ENCODE results near the gene ABO.

The ABO gene

DNA sequence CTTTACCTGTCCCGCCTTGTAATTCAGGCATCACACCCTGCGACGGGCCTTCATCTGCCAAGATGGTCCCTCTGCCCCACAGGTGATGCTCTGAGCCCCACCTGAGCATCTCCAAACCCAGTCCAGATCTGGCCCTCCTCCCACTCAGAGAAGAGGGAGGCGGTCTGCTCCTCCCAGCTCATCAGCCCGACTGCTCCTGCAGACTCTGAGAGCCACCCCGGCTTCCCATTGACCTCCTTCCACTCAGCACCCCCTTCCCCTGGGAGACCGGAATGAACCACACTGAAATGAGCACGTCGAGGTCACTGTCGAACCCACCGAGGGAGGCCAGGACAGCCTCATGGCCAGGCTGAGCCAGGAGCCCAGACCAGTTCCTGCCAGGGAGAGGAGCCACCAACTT is 12.8 kb downstream of the ABO start:
- H3K9ac ChIP-seq (ENCODE audit: low read depth, low read length): no peak overlapping the region
- peaks cover 6% of the 10 kb centered on the region for H3K4me1 ChIP-seq (ENCODE audit: insufficient read depth, low read length)
- H3K36me3 ChIP-seq (ENCODE audit: insufficient read depth, low read length): no peaks in the 10 kb centered on the region
- H3K9me3 ChIP-seq (ENCODE audit: control insufficient read depth, insufficient read depth, low read length): no peaks in the 10 kb centered on the region; the same call in 1 of the 2 replicates

DNA sequence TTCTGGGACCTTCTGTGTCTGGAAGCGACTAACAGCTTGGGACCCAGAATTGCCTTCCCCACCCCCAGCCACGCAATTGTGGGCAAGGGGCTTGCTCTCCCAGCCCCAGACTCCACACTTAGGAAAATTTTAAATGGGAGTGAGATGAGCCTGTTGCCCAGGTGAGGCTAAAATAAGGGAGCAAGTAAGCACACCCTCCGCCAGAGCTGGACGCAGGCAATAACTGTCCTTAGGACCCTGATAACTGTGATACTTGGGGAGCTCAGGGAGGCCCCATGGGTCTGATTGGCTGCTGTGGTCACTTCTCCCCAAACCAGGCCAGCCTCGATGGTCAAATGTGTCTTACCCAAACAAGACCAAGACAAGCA is 13.3 kb downstream of the ABO start:
- H3K4me1 ChIP-seq (ENCODE audit: insufficient read depth, low read length): peaks cover 6% of the 10 kb centered on the region

DNA sequence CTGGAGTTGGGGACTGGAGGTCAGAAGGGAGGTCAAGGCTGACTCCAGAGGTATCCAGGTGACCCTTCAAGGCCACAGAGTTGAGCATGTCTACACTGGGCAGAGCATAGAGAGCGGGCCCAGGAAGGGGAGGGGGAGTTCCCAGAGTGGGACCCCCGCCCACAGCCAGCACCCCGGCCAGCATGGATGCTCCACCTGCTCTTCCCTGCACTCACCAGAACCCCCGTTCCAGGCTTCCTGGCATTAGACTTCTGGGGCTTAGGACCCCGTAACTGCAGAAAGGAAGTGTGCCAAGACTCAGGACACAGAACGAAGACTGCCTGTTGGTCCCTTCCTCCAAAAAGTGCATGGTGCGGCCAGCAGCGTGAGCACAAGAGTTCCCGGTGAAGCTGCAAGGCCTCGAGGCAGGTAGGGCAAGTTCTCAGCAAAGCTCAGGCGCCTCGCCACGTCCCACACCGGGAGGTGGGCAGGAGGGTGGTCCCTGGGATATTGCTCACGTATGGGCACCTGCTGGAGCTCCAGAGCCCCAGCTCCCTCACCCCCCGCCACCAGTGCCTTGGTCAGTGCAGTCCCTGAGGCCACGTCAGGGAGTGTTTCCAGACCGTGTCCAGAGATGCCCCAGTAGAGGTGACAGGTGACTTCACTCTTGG is 13.8 kb downstream of the ABO start:
- Histone ChIP-seq H3K9me3 (ENCODE audit: control insufficient read depth, insufficient read depth, low read length) (no peaks in the 10 kb centered on the region), H3K4me1 (ENCODE audit: insufficient read depth, low read length) (peaks cover 6% of the 10 kb centered on the region)

More for the DNA sequence above, 13.3 kb downstream of the ABO start:
- Histone ChIP-seq H3K9ac (ENCODE audit: low read depth, low read length) (no peak overlapping the region), H3K36me3 (ENCODE audit: insufficient read depth, low read length) (no peaks in the 10 kb centered on the region), H3K9me3 (ENCODE audit: control insufficient read depth, insufficient read depth, low read length) (no peaks in the 10 kb centered on the region)

DNA sequence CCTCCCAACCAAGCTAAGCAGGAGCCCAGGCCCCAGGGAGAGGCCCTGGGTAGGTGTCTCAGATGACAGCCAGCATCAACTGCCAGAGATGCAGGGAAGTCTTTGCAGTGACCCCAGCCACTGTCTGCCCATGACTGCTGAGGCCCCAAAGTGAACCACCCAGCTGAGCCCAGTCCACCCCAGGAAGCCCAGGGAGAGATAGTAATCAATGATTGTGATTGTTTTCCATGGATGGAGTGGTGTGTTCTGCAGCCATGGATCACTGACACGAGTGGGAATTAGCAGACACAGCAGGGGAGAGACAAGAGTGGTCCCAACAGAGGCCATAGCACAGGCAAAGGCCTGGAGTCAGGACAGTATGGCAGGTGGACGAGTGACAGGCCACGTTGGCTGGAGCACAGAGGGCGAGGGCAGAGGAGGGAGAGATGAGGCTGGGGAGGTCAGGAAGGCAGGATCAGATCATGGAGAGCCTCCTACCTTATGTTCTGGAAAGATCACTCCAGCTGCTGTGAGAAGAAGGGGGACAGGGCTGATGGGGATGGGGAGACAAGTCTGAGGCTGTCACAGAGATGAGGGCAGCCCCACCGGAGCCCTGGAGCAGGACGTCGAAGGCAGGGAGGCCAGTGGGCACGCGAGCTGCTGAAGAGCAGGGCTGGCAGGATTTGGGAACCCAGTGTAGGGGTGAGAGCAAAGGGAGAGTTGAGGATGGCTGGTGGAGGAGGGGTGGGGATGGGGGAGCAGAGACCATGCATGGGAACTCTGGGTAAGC is 14.5 kb downstream of the ABO start:
- Histone ChIP-seq H3K36me3 (ENCODE audit: insufficient read depth, low read length) (no peaks in the 10 kb centered on the region), H3K4me1 (ENCODE audit: insufficient read depth, low read length) (peaks cover 6% of the 10 kb centered on the region), H3K9ac (ENCODE audit: low read depth, low read length) (no peak overlapping the region), H3K9me3 (ENCODE audit: control insufficient read depth, insufficient read depth, low read length) (no peaks in the 10 kb centered on the region)

More for the DNA sequence above, 13.8 kb downstream of the ABO start:
- no peak overlapping the region for H3K9ac ChIP-seq (ENCODE audit: low read depth, low read length)
- H3K36me3 ChIP-seq (ENCODE audit: insufficient read depth, low read length): no peaks in the 10 kb centered on the region

DNA sequence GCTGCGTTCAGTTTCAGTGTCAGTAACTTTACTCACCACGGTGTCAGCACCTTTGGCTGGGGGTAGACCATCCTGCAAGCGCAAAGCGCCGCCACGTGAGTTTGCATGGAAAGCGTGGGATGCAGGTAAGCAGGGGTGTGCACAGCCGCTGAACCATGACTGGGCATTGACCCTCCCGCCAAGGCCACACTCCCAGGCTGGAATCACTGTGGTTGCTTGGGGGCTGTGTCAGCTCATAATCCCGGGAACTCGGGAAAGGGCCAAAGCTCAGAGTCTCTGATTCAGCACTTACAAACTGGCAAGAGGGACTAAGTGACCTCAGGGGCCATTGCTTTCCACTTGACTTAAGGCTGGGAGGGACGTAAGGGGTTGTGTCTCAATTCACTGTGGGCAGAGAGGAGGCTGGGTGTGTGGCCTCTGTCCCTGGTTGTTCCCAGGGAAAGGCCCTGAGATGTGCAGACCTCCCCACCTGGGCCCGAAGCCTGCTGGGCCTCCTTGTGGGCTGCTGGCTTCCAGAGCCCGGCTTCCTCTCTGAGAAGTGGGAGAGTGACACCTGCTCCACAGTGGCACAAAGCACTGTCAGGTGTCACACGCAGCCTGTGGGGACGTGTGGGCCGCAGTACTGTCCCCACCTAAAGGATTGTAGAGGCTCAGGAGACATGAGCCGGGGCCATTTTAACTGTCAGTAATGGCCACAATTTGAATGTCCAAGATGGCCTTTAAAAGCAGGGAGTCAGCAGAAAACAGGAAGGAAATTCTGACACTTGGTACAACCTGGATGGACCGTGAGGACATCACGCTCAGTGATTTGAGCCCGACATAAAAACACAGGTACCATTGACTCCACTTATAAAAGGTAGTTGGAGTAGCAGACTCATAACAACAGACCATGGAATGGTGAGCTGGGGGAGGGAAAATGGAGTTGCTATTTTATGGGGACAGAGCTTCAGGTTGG is 16.7 kb downstream of the ABO start:
- no peaks in the 10 kb centered on the region for H3K36me3 ChIP-seq (ENCODE audit: insufficient read depth, low read length)
- peaks cover 6% of the 10 kb centered on the region for H3K4me1 ChIP-seq (ENCODE audit: insufficient read depth, low read length)
- no peak overlapping the region for H3K9ac ChIP-seq (ENCODE audit: low read depth, low read length)
- no peaks in the 10 kb centered on the region for H3K9me3 ChIP-seq (ENCODE audit: control insufficient read depth, insufficient read depth, low read length)

DNA sequence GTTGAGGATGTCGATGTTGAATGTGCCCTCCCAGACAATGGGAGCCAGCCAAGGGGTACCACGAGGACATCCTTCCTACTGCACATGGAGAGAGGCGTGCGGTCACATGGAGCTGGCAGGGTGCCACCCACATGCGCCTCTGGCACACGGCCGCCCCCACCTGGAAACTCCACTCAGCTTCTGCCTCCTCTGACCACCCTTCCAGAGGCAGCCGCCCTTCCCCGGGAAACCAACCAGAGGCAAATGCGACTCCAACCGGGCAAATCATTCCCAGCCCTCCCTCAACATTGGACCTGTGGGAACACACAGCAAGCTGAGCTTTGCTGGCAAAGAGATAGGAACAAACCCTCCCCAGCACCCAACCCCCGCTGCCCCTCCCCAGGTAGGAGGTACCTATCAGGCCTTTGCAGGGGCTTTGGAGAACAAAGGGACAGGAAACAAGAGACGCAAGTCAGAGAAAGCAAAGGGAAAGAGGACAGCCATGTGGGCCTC is 17.5 kb downstream of the ABO start:
- Histone ChIP-seq H3K9me3 (ENCODE audit: control insufficient read depth, insufficient read depth, low read length) (no peaks in the 10 kb centered on the region), H3K4me1 (ENCODE audit: insufficient read depth, low read length) (peaks cover 6% of the 10 kb centered on the region), H3K9ac (ENCODE audit: low read depth, low read length) (no peak overlapping the region), H3K36me3 (ENCODE audit: insufficient read depth, low read length) (no peaks in the 10 kb centered on the region)

DNA sequence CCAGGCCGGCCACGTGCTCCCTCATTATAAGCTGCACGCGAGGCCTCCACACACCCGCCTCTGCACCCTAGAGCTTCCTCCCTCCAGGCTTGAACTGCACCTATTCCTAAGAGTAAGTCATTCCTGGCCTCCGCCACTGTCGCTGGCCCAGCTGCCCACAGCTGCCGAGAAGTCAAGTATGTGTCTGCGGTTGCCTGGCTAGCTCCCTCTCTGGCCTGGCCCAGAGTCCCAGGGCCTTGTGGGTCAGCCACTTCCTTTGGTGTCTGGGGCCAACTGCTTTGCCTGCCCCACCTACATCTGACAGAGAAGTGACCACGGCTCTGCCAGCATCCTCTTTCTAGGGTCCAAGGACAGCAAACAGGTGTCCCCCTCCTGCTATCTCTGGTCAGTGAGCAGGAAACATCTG is 18.3 kb downstream of the ABO start:
- Histone ChIP-seq H3K36me3 (ENCODE audit: insufficient read depth, low read length) (no peaks in the 10 kb centered on the region), H3K4me1 (ENCODE audit: insufficient read depth, low read length) (peaks cover 6% of the 10 kb centered on the region), H3K9ac (ENCODE audit: low read depth, low read length) (no peak overlapping the region), H3K9me3 (ENCODE audit: control insufficient read depth, insufficient read depth, low read length) (no peaks in the 10 kb centered on the region)

DNA sequence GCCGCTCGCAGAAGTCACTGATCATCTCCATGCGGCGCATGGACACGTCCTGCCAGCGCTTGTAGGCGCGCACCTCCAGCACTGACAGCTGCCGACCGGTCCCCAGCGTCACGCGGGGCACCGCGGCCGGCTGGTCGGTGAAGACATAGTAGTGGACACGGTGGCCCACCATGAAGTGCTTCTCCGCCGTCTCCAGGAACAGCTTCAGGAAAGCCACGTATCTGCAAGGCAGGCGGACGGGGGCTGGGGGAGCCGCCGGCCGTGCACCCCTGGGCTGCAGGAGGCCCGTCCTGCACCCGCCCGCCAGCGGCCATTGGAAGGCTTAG is 18.9 kb downstream of the ABO start:
- no peaks in the 10 kb centered on the region for H3K9me3 ChIP-seq (ENCODE audit: control insufficient read depth, insufficient read depth, low read length)
- H3K9ac ChIP-seq (ENCODE audit: low read depth, low read length): no peak overlapping the region
- H3K36me3 ChIP-seq (ENCODE audit: insufficient read depth, low read length): no peaks in the 10 kb centered on the region
- H3K4me1 ChIP-seq (ENCODE audit: insufficient read depth, low read length): peaks cover 6% of the 10 kb centered on the region

DNA sequence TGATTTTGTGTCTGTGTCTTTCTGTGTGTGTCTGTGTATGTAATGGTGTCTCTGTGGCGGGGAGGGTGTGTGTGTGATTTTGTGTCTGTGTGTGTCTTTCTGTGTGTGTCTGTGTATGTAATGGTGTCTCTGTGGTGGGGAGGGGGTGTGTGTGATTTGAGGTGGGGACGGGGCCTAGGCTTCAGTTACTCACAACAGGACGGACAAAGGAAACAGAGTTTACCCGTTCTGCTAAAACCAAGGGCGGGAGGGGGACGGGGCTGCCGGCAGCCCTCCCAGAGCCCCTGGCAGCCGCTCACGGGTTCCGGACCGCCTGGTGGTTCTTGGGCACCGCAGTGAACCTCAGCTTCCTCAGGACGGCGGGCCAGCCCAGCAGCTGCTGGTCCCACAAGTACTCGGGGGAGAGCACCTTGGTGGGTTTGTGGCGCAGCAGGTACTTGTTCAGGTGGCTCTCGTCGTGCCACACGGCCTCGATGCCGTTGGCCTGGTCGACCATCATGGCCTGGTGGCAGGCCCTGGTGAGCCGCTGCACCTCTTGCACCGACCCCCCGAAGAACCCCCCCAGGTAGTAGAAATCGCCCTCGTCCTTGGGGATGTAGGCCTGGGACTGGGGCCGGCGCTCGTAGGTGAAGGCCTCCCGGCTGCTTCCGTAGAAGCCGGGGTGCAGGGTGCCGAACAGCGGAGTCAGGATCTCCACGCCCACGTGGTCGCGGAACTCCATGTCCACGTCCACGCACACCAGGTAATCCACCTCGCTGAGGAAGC is 19.4 kb downstream of the ABO start:
- no peak overlapping the region for H3K9ac ChIP-seq (ENCODE audit: low read depth, low read length)
- no peaks in the 10 kb centered on the region for H3K36me3 ChIP-seq (ENCODE audit: insufficient read depth, low read length)
- no peaks in the 10 kb centered on the region for H3K9me3 ChIP-seq (ENCODE audit: control insufficient read depth, insufficient read depth, low read length)
- H3K4me1 ChIP-seq (ENCODE audit: insufficient read depth, low read length): peaks cover 6% of the 10 kb centered on the region

DNA sequence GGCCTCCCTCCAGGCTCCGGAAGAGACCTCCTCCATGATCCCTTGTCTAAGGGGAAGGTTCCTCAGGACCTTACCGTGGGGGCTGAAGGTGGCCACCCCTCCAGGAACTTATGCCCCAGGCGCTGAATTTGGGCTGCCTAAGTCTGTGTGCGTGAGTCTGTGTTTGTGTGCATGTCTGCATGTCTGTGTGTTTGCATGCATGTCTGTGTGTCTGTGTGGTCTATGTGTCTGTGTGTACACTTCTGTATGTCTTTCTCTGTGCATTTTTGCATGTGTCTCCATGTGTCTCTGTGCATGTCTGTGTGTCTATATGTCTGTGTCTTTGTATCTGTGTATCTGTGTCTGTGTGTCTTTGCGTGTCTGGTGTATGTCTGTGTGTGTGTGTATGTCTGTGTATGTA is 20.5 kb downstream of the ABO start:
- H3K9me3 ChIP-seq (ENCODE audit: control insufficient read depth, insufficient read depth, low read length): no peaks in the 10 kb centered on the region
- no peak overlapping the region for H3K9ac ChIP-seq (ENCODE audit: low read depth, low read length)
- peaks cover 6% of the 10 kb centered on the region for H3K4me1 ChIP-seq (ENCODE audit: insufficient read depth, low read length)
- H3K36me3 ChIP-seq (ENCODE audit: insufficient read depth, low read length): no peaks in the 10 kb centered on the region

DNA sequence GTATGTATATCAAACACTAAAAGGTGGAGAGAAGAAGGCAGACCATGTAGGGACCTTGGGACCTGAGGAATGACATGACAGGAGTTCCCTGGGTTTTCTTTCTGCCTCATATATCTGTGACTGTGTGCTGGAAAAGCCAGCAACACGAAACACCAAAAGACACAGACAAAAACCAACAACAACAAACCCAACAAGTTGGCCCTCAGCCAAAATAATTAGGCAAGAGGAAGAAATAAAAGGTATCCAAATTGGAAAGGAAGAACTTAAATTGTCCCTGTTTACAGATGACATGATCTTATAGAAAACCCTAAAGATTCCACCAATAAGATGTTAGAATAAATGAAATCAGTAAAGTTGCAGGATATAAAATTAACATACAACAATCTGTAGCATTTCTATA is 21.7 kb downstream of the ABO start:
- H3K9me3 ChIP-seq (ENCODE audit: control insufficient read depth, insufficient read depth, low read length): no peaks in the 10 kb centered on the region
- peaks cover 5% of the 10 kb centered on the region for H3K4me1 ChIP-seq (ENCODE audit: insufficient read depth, low read length)
- no peak overlapping the region for H3K9ac ChIP-seq (ENCODE audit: low read depth, low read length)
- H3K36me3 ChIP-seq (ENCODE audit: insufficient read depth, low read length): no peaks in the 10 kb centered on the region

DNA sequence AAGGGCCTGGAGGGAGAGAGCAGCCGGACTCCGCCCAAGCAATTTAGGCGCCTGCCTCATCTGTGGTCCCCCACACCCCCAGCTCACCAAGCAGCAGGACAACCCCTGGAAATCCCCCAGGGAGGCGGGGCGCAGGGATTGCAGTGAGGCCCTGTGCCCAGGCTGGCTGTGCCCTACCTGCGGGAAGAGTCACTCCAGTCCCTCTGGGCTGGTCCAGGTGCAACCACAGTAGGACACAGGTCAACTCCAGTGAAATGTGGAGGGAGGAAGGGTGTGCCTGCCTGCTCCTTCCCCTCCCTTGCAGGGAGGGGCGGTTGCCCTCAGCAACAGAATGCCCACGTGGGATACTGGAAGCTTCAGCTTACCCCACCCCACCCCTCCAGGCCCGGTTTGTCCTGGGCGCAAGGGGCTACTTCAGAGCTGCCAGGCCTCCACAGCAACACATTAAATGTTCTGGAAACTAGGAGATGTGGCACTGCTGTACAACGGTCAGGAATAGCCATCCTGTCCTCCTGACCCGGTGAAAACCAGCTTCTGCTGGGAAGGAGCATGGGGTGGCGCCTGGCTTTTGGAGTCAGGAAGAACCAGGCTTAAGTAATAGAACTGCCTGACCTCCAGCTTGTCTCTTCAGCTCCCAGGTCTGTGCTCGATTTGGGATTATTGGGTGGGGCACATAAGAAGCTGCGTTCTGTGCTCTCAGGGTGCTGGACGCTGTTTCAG is 22.5 kb downstream of the ABO start:
- no peaks in the 10 kb centered on the region for H3K9me3 ChIP-seq (ENCODE audit: control insufficient read depth, insufficient read depth, low read length)
- H3K36me3 ChIP-seq (ENCODE audit: insufficient read depth, low read length): no peaks in the 10 kb centered on the region
- H3K4me1 ChIP-seq (ENCODE audit: insufficient read depth, low read length): no peaks in the 10 kb centered on the region
- H3K9ac ChIP-seq (ENCODE audit: low read depth, low read length): no peak overlapping the region

DNA sequence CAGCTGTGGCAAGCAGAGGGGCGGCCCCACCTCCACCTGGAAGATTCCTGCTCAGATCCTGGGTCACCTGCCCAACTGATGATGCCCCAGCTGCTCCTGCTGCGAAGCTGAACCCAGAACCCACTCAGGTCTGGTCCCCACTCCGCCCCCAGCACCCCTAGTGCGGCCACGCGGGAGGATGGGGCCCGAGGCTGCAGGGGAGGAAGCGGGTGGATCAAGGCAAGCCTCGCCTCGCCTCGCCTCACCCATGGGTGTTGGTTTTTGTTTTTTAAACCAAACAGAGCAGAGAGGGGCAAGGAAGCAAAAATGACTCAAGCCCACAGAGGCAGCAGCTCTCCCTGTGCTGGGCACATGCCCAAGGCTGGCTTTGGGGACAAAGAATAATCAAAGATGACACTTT is 23.2 kb downstream of the ABO start:
- H3K4me1 ChIP-seq (ENCODE audit: insufficient read depth, low read length): no peaks in the 10 kb centered on the region
- no peaks in the 10 kb centered on the region for H3K9me3 ChIP-seq (ENCODE audit: control insufficient read depth, insufficient read depth, low read length)
- no peaks in the 10 kb centered on the region for H3K36me3 ChIP-seq (ENCODE audit: insufficient read depth, low read length)
- no peak overlapping the region for H3K9ac ChIP-seq (ENCODE audit: low read depth, low read length)

All from ES-I3 (cell line).